Esophagus muscularis mucosa (tissue), 4 donors: Measurements from ENCODE around the gene KDM1A.
"Not testable (repeated sequence)": the region's sequence is repeated elsewhere in the genome, so short reads cannot be mapped to it uniquely, and the experiment has no call there.

Experiments used
- EP300 ChIP-seq: sonication (generic); formaldehyde crosslinking; IDR thresholded peaks from one replicate; pipeline ENCODE4 v1.6.1; 2017; ENCODE audit warnings: antibody characterized with exemption
- POLR2A ChIP-seq: fragments of 450-650 bp; IDR thresholded peaks from one replicate; pipeline ENCODE4 v1.6.1; 2017; ENCODE audit warnings: antibody characterized with exemption, moderate library complexity, mild to moderate bottlenecking, low read depth
- POLR2AphosphoS5 ChIP-seq, 2 donors: sonication (generic); formaldehyde crosslinking; IDR thresholded peaks; one replicate each; pipeline ENCODE4 v1.6.1; 2017; ENCODE audit warnings: antibody characterized with exemption in 2 of 2
- TF ChIP-seq, protein P1 (sequence below), 3 experiments: fragments of 200-600 bp in 2 of 3; fragments of 450-650 bp in 1 of 3; sonication (generic) in 2 of 3; IDR thresholded peaks; one replicate each; pipeline ENCODE4 v1.5.1; 2017 to 2019; ENCODE audit warnings: antibody characterized with exemption in 3 of 3, mild to moderate bottlenecking in 2 of 3, moderate library complexity in 1 of 3

- not testable (repeated sequence) for TF ChIP-seq EP300; POLR2A; POLR2AphosphoS5 (IDR thresholded peaks at IDR 0.05)
- TF ChIP-seq, protein P1, sequence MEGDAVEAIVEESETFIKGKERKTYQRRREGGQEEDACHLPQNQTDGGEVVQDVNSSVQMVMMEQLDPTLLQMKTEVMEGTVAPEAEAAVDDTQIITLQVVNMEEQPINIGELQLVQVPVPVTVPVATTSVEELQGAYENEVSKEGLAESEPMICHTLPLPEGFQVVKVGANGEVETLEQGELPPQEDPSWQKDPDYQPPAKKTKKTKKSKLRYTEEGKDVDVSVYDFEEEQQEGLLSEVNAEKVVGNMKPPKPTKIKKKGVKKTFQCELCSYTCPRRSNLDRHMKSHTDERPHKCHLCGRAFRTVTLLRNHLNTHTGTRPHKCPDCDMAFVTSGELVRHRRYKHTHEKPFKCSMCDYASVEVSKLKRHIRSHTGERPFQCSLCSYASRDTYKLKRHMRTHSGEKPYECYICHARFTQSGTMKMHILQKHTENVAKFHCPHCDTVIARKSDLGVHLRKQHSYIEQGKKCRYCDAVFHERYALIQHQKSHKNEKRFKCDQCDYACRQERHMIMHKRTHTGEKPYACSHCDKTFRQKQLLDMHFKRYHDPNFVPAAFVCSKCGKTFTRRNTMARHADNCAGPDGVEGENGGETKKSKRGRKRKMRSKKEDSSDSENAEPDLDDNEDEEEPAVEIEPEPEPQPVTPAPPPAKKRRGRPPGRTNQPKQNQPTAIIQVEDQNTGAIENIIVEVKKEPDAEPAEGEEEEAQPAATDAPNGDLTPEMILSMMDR (IDR thresholded peaks at IDR 0.05), result not testable (repeated sequence)
Observed at GRCh38 chr1:23002218-23002617, 17.1 kb upstream of the KDM1A start.
